ENCODE results near the gene HNRNPAB. TPM values are rescaled to one million over a fixed set of nuclear protein-coding genes. Genes with fewer than 3 reads are reported as not detected.

Gene HNRNPAB
- total and polyA plus RNA-seq, 9 of the 15 experiments (the other 6 are each of a cell fraction or from before 2014, with no cell fraction given) = 34.6 to 425 (median 236) TPM

- TF ChIP-seq ZNF277 (CRISPR knock-in tag; IDR thresholded peaks at IDR 0.05; ENCODE audit: borderline replicate concordance) = no peak
- TF ChIP-seq CCAR2 (IDR thresholded peaks at IDR 0.05; ENCODE audit: low read depth, low read length) = no peak
- TF ChIP-seq E2F8 (IDR thresholded peaks at IDR 0.05; ENCODE audit: low read depth, partially characterized antibody) = no peak
- TF ChIP-seq ZFX (CRISPR knock-in tag; IDR thresholded peaks at IDR 0.05) = peak; percentile 19; the same call in 1 of the 2 replicates
- TF ChIP-seq, protein P1, sequence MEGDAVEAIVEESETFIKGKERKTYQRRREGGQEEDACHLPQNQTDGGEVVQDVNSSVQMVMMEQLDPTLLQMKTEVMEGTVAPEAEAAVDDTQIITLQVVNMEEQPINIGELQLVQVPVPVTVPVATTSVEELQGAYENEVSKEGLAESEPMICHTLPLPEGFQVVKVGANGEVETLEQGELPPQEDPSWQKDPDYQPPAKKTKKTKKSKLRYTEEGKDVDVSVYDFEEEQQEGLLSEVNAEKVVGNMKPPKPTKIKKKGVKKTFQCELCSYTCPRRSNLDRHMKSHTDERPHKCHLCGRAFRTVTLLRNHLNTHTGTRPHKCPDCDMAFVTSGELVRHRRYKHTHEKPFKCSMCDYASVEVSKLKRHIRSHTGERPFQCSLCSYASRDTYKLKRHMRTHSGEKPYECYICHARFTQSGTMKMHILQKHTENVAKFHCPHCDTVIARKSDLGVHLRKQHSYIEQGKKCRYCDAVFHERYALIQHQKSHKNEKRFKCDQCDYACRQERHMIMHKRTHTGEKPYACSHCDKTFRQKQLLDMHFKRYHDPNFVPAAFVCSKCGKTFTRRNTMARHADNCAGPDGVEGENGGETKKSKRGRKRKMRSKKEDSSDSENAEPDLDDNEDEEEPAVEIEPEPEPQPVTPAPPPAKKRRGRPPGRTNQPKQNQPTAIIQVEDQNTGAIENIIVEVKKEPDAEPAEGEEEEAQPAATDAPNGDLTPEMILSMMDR (IDR thresholded peaks at IDR 0.05 in 2 of 3, conservative IDR thresholded peaks at IDR 0.05 in 1 of 3; ENCODE audit: insufficient read depth in 2 of 3, low read depth in 1 of 3, low read length in 3 of 3) = peak; percentile 78 to 92 (median 80)
- no peak for TF ChIP-seq ZNF707 (CRISPR knock-in tag; conservative IDR thresholded peaks at IDR 0.05)
- no peak for TF ChIP-seq RAD51 (IDR thresholded peaks at IDR 0.05; ENCODE audit: borderline replicate concordance, low read depth)
- no peak for TF ChIP-seq ZKSCAN8 (CRISPR knock-in tag; IDR thresholded peaks at IDR 0.05)
- peak; percentile 83 for TF ChIP-seq CHD4 (IDR thresholded peaks at IDR 0.05; ENCODE audit: insufficient read depth, insufficient replicate concordance, low read depth, low read length, poor library complexity, severe bottlenecking)
- peak in 1 of 3 experiments; percentile 27 for TF ChIP-seq YY1 (IDR thresholded peaks at IDR 0.05; ENCODE audit: borderline replicate concordance in 1 of 3, control insufficient read depth in 1 of 3, extremely low read depth in 1 of 3, insufficient read depth in 3 of 3, insufficient read length in 1 of 3, insufficient replicate concordance in 2 of 3, low read depth in 1 of 3, low read length in 2 of 3)
- no peak for TF ChIP-seq ZBTB33 (CRISPR knock-in tag; IDR thresholded peaks at IDR 0.05)
- no peak for TF ChIP-seq RUNX1 (IDR thresholded peaks at IDR 0.05; ENCODE audit: low read depth)
- TF ChIP-seq, protein P2, sequence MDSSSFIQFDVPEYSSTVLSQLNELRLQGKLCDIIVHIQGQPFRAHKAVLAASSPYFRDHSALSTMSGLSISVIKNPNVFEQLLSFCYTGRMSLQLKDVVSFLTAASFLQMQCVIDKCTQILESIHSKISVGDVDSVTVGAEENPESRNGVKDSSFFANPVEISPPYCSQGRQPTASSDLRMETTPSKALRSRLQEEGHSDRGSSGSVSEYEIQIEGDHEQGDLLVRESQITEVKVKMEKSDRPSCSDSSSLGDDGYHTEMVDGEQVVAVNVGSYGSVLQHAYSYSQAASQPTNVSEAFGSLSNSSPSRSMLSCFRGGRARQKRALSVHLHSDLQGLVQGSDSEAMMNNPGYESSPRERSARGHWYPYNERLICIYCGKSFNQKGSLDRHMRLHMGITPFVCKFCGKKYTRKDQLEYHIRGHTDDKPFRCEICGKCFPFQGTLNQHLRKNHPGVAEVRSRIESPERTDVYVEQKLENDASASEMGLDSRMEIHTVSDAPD (CRISPR knock-in tag; IDR thresholded peaks at IDR 0.05) = no peak
- TF ChIP-seq PHB2 (IDR thresholded peaks at IDR 0.05; ENCODE audit: low read depth) = no peak
- no peak for TF ChIP-seq TARDBP (IDR thresholded peaks at IDR 0.05)
- TF ChIP-seq ZNF311 (CRISPR knock-in tag; IDR thresholded peaks at IDR 0.05) = no peak
Observed at GRCh38 chr5:178234750-178235587, 30.6 kb downstream of the HNRNPAB start (continued).

All from K562 (cell line).